ENCODE measurements around the gene POU2AF1. TPM values are rescaled to one million over a fixed set of nuclear protein-coding genes. Genes with fewer than 3 reads are reported as not detected.

Gene POU2AF1
- total and polyA plus RNA-seq, 2 of the 13 experiments (the other 11 are each of a cell fraction or from before 2014, with no cell fraction given), result 1.9 to 3.6 TPM

DNA sequence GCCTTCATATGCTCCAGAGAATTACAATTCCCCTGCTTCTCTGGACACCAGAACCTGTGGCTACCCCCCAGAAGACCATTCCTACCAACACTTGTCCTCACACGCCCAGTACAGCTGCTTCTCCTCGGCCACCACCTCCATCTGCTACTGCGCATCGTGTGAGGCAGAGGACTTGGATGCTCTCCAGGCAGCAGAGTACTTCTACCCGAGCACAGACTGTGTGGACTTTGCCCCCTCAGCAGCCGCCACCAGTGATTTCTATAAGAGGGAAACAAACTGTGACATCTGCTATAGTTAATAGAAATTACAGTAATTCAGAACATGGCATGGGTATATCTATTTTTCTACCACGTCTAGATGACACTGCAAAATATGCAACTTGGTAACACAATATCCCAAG lies 70.9 kb downstream of the POU2AF1 start (continued):
- TF ChIP-seq, protein P1, sequence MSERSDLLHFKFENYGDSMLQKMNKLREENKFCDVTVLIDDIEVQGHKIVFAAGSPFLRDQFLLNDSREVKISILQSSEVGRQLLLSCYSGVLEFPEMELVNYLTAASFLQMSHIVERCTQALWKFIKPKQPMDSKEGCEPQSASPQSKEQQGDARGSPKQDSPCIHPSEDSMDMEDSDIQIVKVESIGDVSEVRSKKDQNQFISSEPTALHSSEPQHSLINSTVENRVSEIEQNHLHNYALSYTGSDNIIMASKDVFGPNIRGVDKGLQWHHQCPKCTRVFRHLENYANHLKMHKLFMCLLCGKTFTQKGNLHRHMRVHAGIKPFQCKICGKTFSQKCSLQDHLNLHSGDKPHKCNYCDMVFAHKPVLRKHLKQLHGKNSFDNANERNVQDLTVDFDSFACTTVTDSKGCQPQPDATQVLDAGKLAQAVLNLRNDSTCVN (CRISPR knock-in tag; IDR thresholded peaks at IDR 0.05; ENCODE audit: borderline replicate concordance), result no peak
- TF ChIP-seq ZNF264 (CRISPR knock-in tag; IDR thresholded peaks at IDR 0.05) (no peak), DR1 (CRISPR knock-in tag; IDR thresholded peaks at IDR 0.05) (no peak), YEATS2 (CRISPR knock-in tag; IDR thresholded peaks at IDR 0.05; ENCODE audit: borderline replicate concordance) (0 out of 2 replicates have a peak, but pooled peaks have one; percentile 16), ZNF30 (CRISPR knock-in tag; IDR thresholded peaks at IDR 0.05) (no peak), ZNF253 (CRISPR knock-in tag; IDR thresholded peaks at IDR 0.05; ENCODE audit: borderline replicate concordance) (no peak), NCOA2 (CRISPR knock-in tag; IDR thresholded peaks at IDR 0.05) (0 out of 2 replicates have a peak, but pooled peaks have one; percentile 14), HOXA3 (CRISPR knock-in tag; IDR thresholded peaks at IDR 0.05) (peak; percentile 51), ZNF709 (CRISPR knock-in tag; IDR thresholded peaks at IDR 0.05) (no peak), ZNF713 (CRISPR knock-in tag; IDR thresholded peaks at IDR 0.05) (no peak), SOX13 (IDR thresholded peaks at IDR 0.05) (no peak), SOX13 (CRISPR knock-in tag; conservative IDR thresholded peaks at IDR 0.05 in 1 of 2, IDR thresholded peaks at IDR 0.05 in 1 of 2) (peak in 1 of 2 experiments; percentile 27; a peak in 1 of 4 replicates), ZC3H13 (CRISPR knock-in tag; IDR thresholded peaks at IDR 0.05) (peak; percentile 62), KLF9 (CRISPR knock-in tag; IDR thresholded peaks at IDR 0.05; ENCODE audit: low read depth) (no peak), KDM6A (CRISPR knock-in tag; IDR thresholded peaks at IDR 0.05; ENCODE audit: low read depth) (no peak), PHF21A (CRISPR knock-in tag; IDR thresholded peaks at IDR 0.05) (no peak; the same call in 1 of the 2 replicates), TBX3 (IDR thresholded peaks at IDR 0.05; ENCODE audit: borderline replicate concordance) (no peak), PHB2 (IDR thresholded peaks at IDR 0.05; ENCODE audit: partially characterized antibody) (no peak), ATM (IDR thresholded peaks at IDR 0.05; ENCODE audit: borderline replicate concordance) (no peak), MTF1 (CRISPR knock-in tag; IDR thresholded peaks at IDR 0.05) (no peak), NKX3-1 (CRISPR knock-in tag; IDR thresholded peaks at IDR 0.05) (no peak), ETV5 (CRISPR knock-in tag; IDR thresholded peaks at IDR 0.05; ENCODE audit: borderline replicate concordance) (no peak), KLF13 (CRISPR knock-in tag; IDR thresholded peaks at IDR 0.05) (no peak), POLR2AphosphoS5 (IDR thresholded peaks at IDR 0.05; ENCODE audit: low read depth, low read length) (0 out of 2 replicates have a peak, but pooled peaks have one; percentile 20), MED1 (CRISPR knock-in tag; IDR thresholded peaks at IDR 0.05) (peak; percentile 44), ZNF557 (CRISPR knock-in tag; IDR thresholded peaks at IDR 0.05) (no peak), XRCC5 (optimal IDR thresholded peaks at IDR 0.05; ENCODE audit: low read length) (peak; percentile 67)
- TF ChIP-seq, protein P2, sequence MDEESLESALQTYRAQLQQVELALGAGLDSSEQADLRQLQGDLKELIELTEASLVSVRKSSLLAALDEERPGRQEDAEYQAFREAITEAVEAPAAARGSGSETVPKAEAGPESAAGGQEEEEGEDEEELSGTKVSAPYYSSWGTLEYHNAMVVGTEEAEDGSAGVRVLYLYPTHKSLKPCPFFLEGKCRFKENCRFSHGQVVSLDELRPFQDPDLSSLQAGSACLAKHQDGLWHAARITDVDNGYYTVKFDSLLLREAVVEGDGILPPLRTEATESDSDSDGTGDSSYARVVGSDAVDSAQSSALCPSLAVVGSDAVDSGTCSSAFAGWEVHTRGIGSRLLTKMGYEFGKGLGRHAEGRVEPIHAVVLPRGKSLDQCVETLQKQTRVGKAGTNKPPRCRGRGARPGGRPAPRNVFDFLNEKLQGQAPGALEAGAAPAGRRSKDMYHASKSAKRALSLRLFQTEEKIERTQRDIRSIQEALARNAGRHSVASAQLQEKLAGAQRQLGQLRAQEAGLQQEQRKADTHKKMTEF (CRISPR knock-in tag; IDR thresholded peaks at IDR 0.05), result peak; percentile 59; the same call in 1 of the 2 replicates
- TF ChIP-seq, protein P3, sequence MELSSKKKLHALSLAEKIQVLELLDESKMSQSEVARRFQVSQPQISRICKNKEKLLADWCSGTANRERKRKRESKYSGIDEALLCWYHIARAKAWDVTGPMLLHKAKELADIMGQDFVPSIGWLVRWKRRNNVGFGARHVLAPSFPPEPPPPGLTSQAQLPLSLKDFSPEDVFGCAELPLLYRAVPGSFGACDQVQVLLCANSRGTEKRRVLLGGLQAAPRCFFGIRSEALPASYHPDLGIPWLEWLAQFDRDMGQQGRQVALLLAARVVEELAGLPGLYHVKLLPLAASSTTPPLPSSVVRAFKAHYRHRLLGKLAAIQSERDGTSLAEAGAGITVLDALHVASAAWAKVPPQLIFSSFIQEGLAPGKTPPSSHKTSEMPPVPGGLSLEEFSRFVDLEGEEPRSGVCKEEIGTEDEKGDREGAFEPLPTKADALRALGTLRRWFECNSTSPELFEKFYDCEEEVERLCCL (CRISPR knock-in tag; IDR thresholded peaks at IDR 0.05; ENCODE audit: borderline replicate concordance), result no peak
- TF ChIP-seq, protein P4, sequence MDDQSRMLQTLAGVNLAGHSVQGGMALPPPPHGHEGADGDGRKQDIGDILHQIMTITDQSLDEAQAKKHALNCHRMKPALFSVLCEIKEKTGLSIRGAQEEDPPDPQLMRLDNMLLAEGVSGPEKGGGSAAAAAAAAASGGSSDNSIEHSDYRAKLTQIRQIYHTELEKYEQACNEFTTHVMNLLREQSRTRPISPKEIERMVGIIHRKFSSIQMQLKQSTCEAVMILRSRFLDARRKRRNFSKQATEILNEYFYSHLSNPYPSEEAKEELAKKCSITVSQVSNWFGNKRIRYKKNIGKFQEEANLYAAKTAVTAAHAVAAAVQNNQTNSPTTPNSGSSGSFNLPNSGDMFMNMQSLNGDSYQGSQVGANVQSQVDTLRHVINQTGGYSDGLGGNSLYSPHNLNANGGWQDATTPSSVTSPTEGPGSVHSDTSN (CRISPR knock-in tag; IDR thresholded peaks at IDR 0.05; ENCODE audit: borderline replicate concordance), result no peak
